Measurements from ENCODE around the gene ZBED2. TPM values are rescaled to one million over a fixed set of nuclear protein-coding genes. Genes with fewer than 3 reads are reported as not detected.

ZBED2 gene
- total RNA-seq, 3 donors from 2014 or later, result not detected

GRCh38 chr3:111584744-111585143 is 10.4 kb downstream of the ZBED2 start:
- Histone ChIP-seq H3K27ac (no peak overlapping the region), H3K4me1 (no peaks in the 10 kb centered on the region), H3K9me3 (no peaks in the 10 kb centered on the region), H3K27me3 (no peaks in the 10 kb centered on the region), H3K36me3 (no peaks in the 10 kb centered on the region), H3K4me3 (no peak overlapping the region)
- intact Hi-C loops (cut with DNase I; ENCODE audit: low total_unique reads), result no loop called here
- no peak for TF ChIP-seq POLR2AphosphoS5 (IDR thresholded peaks at IDR 0.05)
- TF ChIP-seq POLR2A (IDR thresholded peaks at IDR 0.05), result no peak
- TF ChIP-seq, protein P1, sequence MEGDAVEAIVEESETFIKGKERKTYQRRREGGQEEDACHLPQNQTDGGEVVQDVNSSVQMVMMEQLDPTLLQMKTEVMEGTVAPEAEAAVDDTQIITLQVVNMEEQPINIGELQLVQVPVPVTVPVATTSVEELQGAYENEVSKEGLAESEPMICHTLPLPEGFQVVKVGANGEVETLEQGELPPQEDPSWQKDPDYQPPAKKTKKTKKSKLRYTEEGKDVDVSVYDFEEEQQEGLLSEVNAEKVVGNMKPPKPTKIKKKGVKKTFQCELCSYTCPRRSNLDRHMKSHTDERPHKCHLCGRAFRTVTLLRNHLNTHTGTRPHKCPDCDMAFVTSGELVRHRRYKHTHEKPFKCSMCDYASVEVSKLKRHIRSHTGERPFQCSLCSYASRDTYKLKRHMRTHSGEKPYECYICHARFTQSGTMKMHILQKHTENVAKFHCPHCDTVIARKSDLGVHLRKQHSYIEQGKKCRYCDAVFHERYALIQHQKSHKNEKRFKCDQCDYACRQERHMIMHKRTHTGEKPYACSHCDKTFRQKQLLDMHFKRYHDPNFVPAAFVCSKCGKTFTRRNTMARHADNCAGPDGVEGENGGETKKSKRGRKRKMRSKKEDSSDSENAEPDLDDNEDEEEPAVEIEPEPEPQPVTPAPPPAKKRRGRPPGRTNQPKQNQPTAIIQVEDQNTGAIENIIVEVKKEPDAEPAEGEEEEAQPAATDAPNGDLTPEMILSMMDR (IDR thresholded peaks at IDR 0.05), result no peak
- DNase-seq (ENCODE audit: low spot score in 2 of 2), result no peak

DNA sequence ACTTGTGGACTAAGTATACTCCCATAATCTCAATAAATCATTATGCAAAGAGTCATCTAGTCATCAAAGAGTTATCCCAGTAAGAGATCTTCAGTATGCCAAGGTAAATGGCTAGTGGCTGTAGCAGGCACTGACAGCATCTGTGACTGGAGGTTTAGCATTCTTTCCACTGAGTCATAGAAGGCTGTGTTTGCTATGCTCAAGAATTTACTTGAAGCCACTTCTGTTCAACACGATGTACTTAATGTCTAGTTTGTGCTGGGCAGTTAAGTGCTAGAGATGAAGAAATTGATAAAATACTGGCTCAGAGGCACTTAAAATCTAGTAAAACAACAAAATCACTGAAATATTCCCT is 13.0 kb downstream of the ZBED2 start:
- H3K27ac ChIP-seq, result no peak overlapping the region
- DNase-seq (ENCODE audit: low spot score in 2 of 2), result no peak
- H3K4me3 ChIP-seq, result no peak overlapping the region
- TF ChIP-seq POLR2A (IDR thresholded peaks at IDR 0.05), result no peak
- TF ChIP-seq POLR2AphosphoS5 (IDR thresholded peaks at IDR 0.05), result no peak
- TF ChIP-seq, protein P1 (IDR thresholded peaks at IDR 0.05), result no peak
- H3K9me3 ChIP-seq, result no peaks in the 10 kb centered on the region
- H3K4me1 ChIP-seq, result no peaks in the 10 kb centered on the region
- no peaks in the 10 kb centered on the region for H3K36me3 ChIP-seq
- intact Hi-C loops (cut with DNase I; ENCODE audit: low total_unique reads), result no loop called here
- no peaks in the 10 kb centered on the region for H3K27me3 ChIP-seq

GRCh38 chr3:111581403-111582119 is 13.6 kb downstream of the ZBED2 start:
- H3K27ac ChIP-seq, result no peak overlapping the region
- H3K36me3 ChIP-seq, result no peaks in the 10 kb centered on the region
- intact Hi-C loops (cut with DNase I; ENCODE audit: low total_unique reads), result no loop called here
- TF ChIP-seq POLR2AphosphoS5 (IDR thresholded peaks at IDR 0.05), result no peak
- no peak for TF ChIP-seq POLR2A (IDR thresholded peaks at IDR 0.05)
- TF ChIP-seq, protein P1 (IDR thresholded peaks at IDR 0.05), result no peak
- H3K27me3 ChIP-seq, result no peaks in the 10 kb centered on the region
- H3K4me3 ChIP-seq, result no peak overlapping the region
- no peak for DNase-seq (ENCODE audit: low spot score in 2 of 2)
- no peaks in the 10 kb centered on the region for H3K4me1 ChIP-seq
- no peaks in the 10 kb centered on the region for H3K9me3 ChIP-seq

DNA sequence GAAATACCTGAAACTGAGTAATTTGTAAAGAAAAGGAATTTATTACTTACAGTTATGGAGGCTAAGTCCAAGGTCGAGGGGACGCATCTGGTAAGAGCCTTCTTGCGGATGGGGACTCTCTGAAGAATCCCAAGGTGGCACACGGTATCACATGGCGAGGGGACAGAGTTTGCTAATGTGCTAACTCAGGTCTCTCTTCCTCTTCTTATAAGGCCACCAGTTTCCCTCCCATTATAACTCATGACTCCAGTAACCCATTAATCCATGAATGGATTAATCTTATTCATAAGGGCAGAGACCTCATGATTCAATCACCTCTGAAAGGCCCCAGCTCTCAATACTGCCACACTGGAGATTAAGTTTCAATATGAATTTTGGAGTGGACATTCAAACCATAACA is 15.7 kb downstream of the ZBED2 start:
- TF ChIP-seq, protein P1 (IDR thresholded peaks at IDR 0.05), result no peak
- TF ChIP-seq POLR2A (IDR thresholded peaks at IDR 0.05) (no peak), POLR2AphosphoS5 (IDR thresholded peaks at IDR 0.05) (no peak)
- no peaks in the 10 kb centered on the region for H3K9me3 ChIP-seq
- no peak overlapping the region for H3K27ac ChIP-seq
- no peaks in the 10 kb centered on the region for H3K27me3 ChIP-seq
- no peak overlapping the region for H3K4me3 ChIP-seq
- DNase-seq (ENCODE audit: low spot score in 2 of 2), result no peak
- no peaks in the 10 kb centered on the region for H3K36me3 ChIP-seq
- no peaks in the 10 kb centered on the region for H3K4me1 ChIP-seq
- intact Hi-C loops (cut with DNase I; ENCODE audit: low total_unique reads), result no loop called here

GRCh38 chr3:111578867-111579266 is 16.3 kb downstream of the ZBED2 start:
- no peak for DNase-seq (ENCODE audit: low spot score in 2 of 2)
- Histone ChIP-seq H3K4me3 (no peak overlapping the region), H3K27me3 (no peaks in the 10 kb centered on the region), H3K27ac (no peak overlapping the region), H3K4me1 (no peaks in the 10 kb centered on the region), H3K9me3 (no peaks in the 10 kb centered on the region), H3K36me3 (no peaks in the 10 kb centered on the region)
- intact Hi-C loops (cut with DNase I; ENCODE audit: low total_unique reads), result no loop called here
- TF ChIP-seq POLR2A (IDR thresholded peaks at IDR 0.05) (no peak), POLR2AphosphoS5 (IDR thresholded peaks at IDR 0.05) (no peak)
- TF ChIP-seq, protein P1 (IDR thresholded peaks at IDR 0.05), result no peak

Data from breast epithelium (tissue), 4 donors.